B cell (primary cell): ENCODE results near the gene TMEM18. TPM values are rescaled to one million over a fixed set of nuclear protein-coding genes. Genes with fewer than 3 reads are reported as not detected.

ENCODE experiments used
- ATAC-seq: fragments of 200-7000 bp; cut with Tn5 transposase; one replicate; pipeline ENCODE4 v1.10.0; 2021; ENCODE audit warnings: low read depth, mild to moderate bottlenecking, moderate number of reproducible peaks, moderate library complexity
- CTCF ChIA-PET: fragments of 350-600 bp; sonication (Branson Sonifier 250); formaldehyde crosslinking; loops from one replicate; lab custom pipeline; 2021; ENCODE audit warnings: antibody characterized with exemption, inconsistent platforms; lab: Charles Lee
- POLR2A ChIA-PET: fragments of 350-600 bp; sonication (Branson Sonifier 250); formaldehyde crosslinking; loops from one replicate; lab custom pipeline; 2021; ENCODE audit warnings: antibody characterized with exemption; lab: Charles Lee
- DNase-seq: peaks from one replicate; pipeline ENCODE4 v3.0.0; 2013
- H2AFZ ChIP-seq: 2 replicates; pipeline ENCODE4 v1.6.1; 2012; ENCODE audit warnings: mild to moderate bottlenecking, low read depth, low read length; ENCODE audit not compliant: insufficient read depth, poor library complexity, severe bottlenecking
- H3K27ac ChIP-seq, 2 donors: 1 replicate in 1 of 2; 2 replicates in 1 of 2; pipeline ENCODE4 v1.5.1; 2012 to 2013; ENCODE audit warnings: low read length in 2 of 2, mild to moderate bottlenecking in 2 of 2, moderate library complexity in 1 of 2
- H3K27me3 ChIP-seq, 4 experiments: fragments of 200-600 bp in 1 of 4; sonication (generic) in 1 of 4; replicated peaks in 1 of 4; 1 replicate in 2 of 4; 2 replicates in 2 of 4; pipeline versions ENCODE4 v1.6.1 to v1.7.0; 2013 to 2016; ENCODE audit warnings: low read length in 3 of 4, mild to moderate bottlenecking in 2 of 4, mixed read lengths in 1 of 4, moderate library complexity in 1 of 4; ENCODE audit not compliant: insufficient read depth in 4 of 4, control insufficient read depth in 3 of 4; ENCODE audit errors: control extremely low read depth in 1 of 4
- H3K36me3 ChIP-seq, 2 experiments: replicated peaks in 1 of 2; 1 replicate in 1 of 2; 2 replicates in 1 of 2; pipeline versions ENCODE4 v1.6.1 to v1.7.1; 2013; ENCODE audit warnings: low read length in 1 of 2; ENCODE audit not compliant: insufficient read depth in 2 of 2, control insufficient read depth in 1 of 2; ENCODE audit errors: control extremely low read depth in 1 of 2, extremely low read depth in 1 of 2
- H3K4me1 ChIP-seq, 2 donors: fragments of 200-600 bp in 1 of 2; sonication (generic) in 1 of 2; 1 replicate in 1 of 2; 2 replicates in 1 of 2; pipeline versions ENCODE4 v1.5.1 to v1.6.1; 2013 to 2017; ENCODE audit warnings: low read length in 2 of 2; ENCODE audit not compliant: control insufficient read depth in 2 of 2, insufficient read depth in 2 of 2
- H3K4me2 ChIP-seq: replicated peaks from 2 replicates; pipeline ENCODE3; 2012; ENCODE audit warnings: mild to moderate bottlenecking, low read depth, low read length; ENCODE audit not compliant: poor library complexity, severe bottlenecking
- H3K4me3 ChIP-seq, 5 experiments: fragments of 200-600 bp in 1 of 5; sonication (generic) in 1 of 5; 1 replicate in 3 of 5; 2 replicates in 2 of 5; pipeline versions ENCODE4 v1.5.1 to v1.7.0; 2011 to 2016; ENCODE audit warnings: low read length in 4 of 5, mild to moderate bottlenecking in 4 of 5, low read depth in 2 of 5, control low read depth in 1 of 5, moderate library complexity in 1 of 5; ENCODE audit not compliant: insufficient read depth in 1 of 5; ENCODE audit errors: control extremely low read depth in 1 of 5, extremely low read depth in 1 of 5
- H3K79me2 ChIP-seq: fragments of 200-600 bp; sonication (generic); one replicate; pipeline ENCODE4 v1.6.0; 2016; ENCODE audit warnings: low read length; ENCODE audit not compliant: control insufficient read depth, insufficient read depth
- H3K9ac ChIP-seq: fragments of 200-600 bp; sonication (generic); 2 replicates; pipeline ENCODE4 v1.6.1; 2017; ENCODE audit warnings: mild to moderate bottlenecking, low read length, moderate library complexity
- H3K9me3 ChIP-seq, 3 donors: one replicate each; pipeline versions ENCODE4 v1.6.1 to v1.7.1; 2013; ENCODE audit warnings: low read length in 2 of 3; ENCODE audit not compliant: control insufficient read depth in 2 of 3, insufficient read depth in 1 of 3; ENCODE audit errors: control extremely low read depth in 1 of 3
- H4K20me1 ChIP-seq: 2 replicates; pipeline ENCODE4 v1.6.0; 2012; ENCODE audit warnings: mild to moderate bottlenecking, low read length; ENCODE audit not compliant: insufficient read depth, control insufficient read depth, poor library complexity, severe bottlenecking
- H3K27ac Mint-ChIP-seq: one replicate; pipeline ENCODE4 v1.8.0; 2021; ENCODE audit warnings: mixed read lengths
- H3K27me3 Mint-ChIP-seq: one replicate; pipeline ENCODE4 v1.8.0; 2021; ENCODE audit warnings: mixed read lengths
- H3K4me1 Mint-ChIP-seq: one replicate; pipeline ENCODE4 v1.8.0; 2021; ENCODE audit warnings: mixed read lengths
- H3K4me3 Mint-ChIP-seq: one replicate; pipeline ENCODE4 v1.8.0; 2021; ENCODE audit warnings: mixed read lengths
- H3K9me3 Mint-ChIP-seq: one replicate; pipeline ENCODE4 v1.8.0; 2022; ENCODE audit warnings: mixed read lengths; ENCODE audit not compliant: insufficient read depth
- CTCF ChIP-seq: fragments of 200-600 bp; IDR thresholded peaks from one replicate; pipeline ENCODE4 v1.8.0; 2022; ENCODE audit warnings: antibody characterized with exemption, mild to moderate bottlenecking
- EZH2 ChIP-seq: IDR thresholded peaks from 2 replicates; pipeline ENCODE4 v1.6.1; 2012; ENCODE audit warnings: borderline replicate concordance, low read depth, mild to moderate bottlenecking, moderate library complexity, low read length; ENCODE audit not compliant: insufficient read depth, poor library complexity, severe bottlenecking
- WGBS: methylation state at CpG from one replicate; pipeline ENCODE4 v1.1.5; 2013; ENCODE audit warnings: missing lambda C conversion rate; ENCODE audit not compliant: insufficient coverage; 5-methylcytosine and 5-hydroxymethylcytosine counted together
- intact Hi-C: fragments of 100-400 bp; cut with micrococcal nuclease; formaldehyde crosslinking; loops from one replicate; pipeline ENCODE4 v1.10.0; 2022
- polyA plus RNA-seq: library from polyadenylated mRNA; depleted of rRNA; stranded (reverse); fragments of >200 nt; gene quantifications from 2 replicates; pipeline ENCODE4 v1.2.3, GENCODE V29; 2012
- total RNA-seq, 2 donors: library from RNA; stranded (reverse); fragments of 120-200 nt in 1 of 2; gene quantifications; 1 replicate in 1 of 2; 2 replicates in 1 of 2; pipeline versions ENCODE4 v1.2.3 to v1.2.4, GENCODE V29; 2013 to 2022

Gene TMEM18
- total and polyA plus RNA-seq, 2 donors (not counting 1 experiment from before 2014, with no cell fraction given), result 14.4 to 38.5 TPM

GRCh38 chr2:649426-650342 lies 27.5 kb downstream of the TMEM18 start:
- CTCF ChIA-PET, result no interaction called here
- Histone ChIP-seq H3K9me3 (no peaks in the 10 kb centered on the region), H3K9ac (no peak overlapping the region), H4K20me1 (no peaks in the 10 kb centered on the region), H3K4me1 (no peaks in the 10 kb centered on the region), H2AFZ (no peak overlapping the region), H3K4me2 (no peak overlapping the region), H3K79me2 (no peaks in the 10 kb centered on the region), H3K4me3 (no peak overlapping the region), H3K27me3 (peaks cover 0 to 6% (median 0%) of the 10 kb centered on the region in 4 experiments), H3K27ac (no peak overlapping the region), H3K36me3 (no peaks in the 10 kb centered on the region)
- ATAC-seq (no peak), DNase-seq (no peak)
- Mint-ChIP-seq H3K9me3 (no peaks in the 10 kb centered on the region), H3K27me3 (peaks cover 7% of the 10 kb centered on the region), H3K4me1 (no peaks in the 10 kb centered on the region), H3K27ac (no peak overlapping the region), H3K4me3 (no peak overlapping the region)
- POLR2A ChIA-PET, result no interaction called here
- no peak for TF ChIP-seq CTCF
- TF ChIP-seq EZH2, result no peak
- intact Hi-C loops, result no loop called here
- WGBS, result 92% methylated on average over 20 of the region's 20 CpGs
